GM23338 (cell line): ENCODE measurements around the gene AFF2. TPM values are rescaled to one million over a fixed set of nuclear protein-coding genes. Genes with fewer than 3 reads are reported as not detected.

Experiments
- ATAC-seq: fragments of 200-7000 bp; cut with Tn5 transposase; 3 replicates; pipeline ENCODE4 v1.9.1; 2020
- DNase-seq: peaks from one replicate; pipeline ENCODE4 v3.0.0-alpha.2; 2015; ENCODE audit warnings: low spot score
- H2AFZ ChIP-seq: fragments of 200-600 bp; sonication (generic); 2 replicates; pipeline ENCODE4 v1.8.0; 2016; ENCODE audit warnings: antibody characterized with exemption, mild to moderate bottlenecking, moderate library complexity
- H3F3A ChIP-seq: fragments of 200-600 bp; sonication (generic); replicated peaks from 2 replicates; pipeline ENCODE4 v1.8.0; 2017; ENCODE audit warnings: antibody characterized with exemption, mixed run types, low read depth
- H3K27ac ChIP-seq: fragments of 200-600 bp; sonication (generic); 2 replicates; pipeline ENCODE4 v1.6.1; 2016; ENCODE audit warnings: low read depth
- H3K27me3 ChIP-seq: fragments of 200-600 bp; sonication (generic); 2 replicates; pipeline ENCODE4 v1.8.0; 2016; ENCODE audit warnings: mild to moderate bottlenecking, mixed run types, moderate library complexity; ENCODE audit not compliant: insufficient read depth
- H3K36me3 ChIP-seq: fragments of 200-600 bp; sonication (generic); 2 replicates; pipeline ENCODE4 v1.8.0; 2016; ENCODE audit warnings: mild to moderate bottlenecking; ENCODE audit not compliant: insufficient read depth
- H3K4me1 ChIP-seq: fragments of 200-600 bp; sonication (generic); 2 replicates; pipeline ENCODE4 v1.8.0; 2016; ENCODE audit warnings: mild to moderate bottlenecking, moderate library complexity; ENCODE audit not compliant: insufficient read depth
- H3K4me2 ChIP-seq: fragments of 200-600 bp; sonication (generic); 2 replicates; pipeline ENCODE4 v1.7.1; 2017; ENCODE audit warnings: mixed run types
- H3K4me3 ChIP-seq: fragments of 200-600 bp; sonication (generic); 2 replicates; pipeline ENCODE4 v1.6.1; 2016; ENCODE audit warnings: mixed run types
- H3K79me2 ChIP-seq: fragments of 200-600 bp; sonication (generic); replicated peaks from 2 replicates; pipeline ENCODE4 v1.8.0; 2017; ENCODE audit warnings: mild to moderate bottlenecking; ENCODE audit not compliant: insufficient read depth
- H3K9me2 ChIP-seq: fragments of 200-600 bp; sonication (generic); 2 replicates; pipeline ENCODE4 v1.8.0; 2017; ENCODE audit not compliant: insufficient read depth
- H4K20me1 ChIP-seq: fragments of 200-600 bp; sonication (generic); replicated peaks from 2 replicates; pipeline ENCODE4 v1.8.0; 2017; ENCODE audit warnings: mild to moderate bottlenecking; ENCODE audit not compliant: insufficient read depth
- H3K27ac Mint-ChIP-seq: 2 replicates; pipeline ENCODE4 v1.8.0; 2020; ENCODE audit warnings: inconsistent platforms, mild to moderate bottlenecking, moderate library complexity, mixed read lengths
- H3K27me3 Mint-ChIP-seq: 3 replicates; pipeline ENCODE4 v1.8.0; 2022; ENCODE audit warnings: low read depth, mild to moderate bottlenecking, moderate library complexity, mixed read lengths, inconsistent platforms; ENCODE audit not compliant: insufficient read depth, poor library complexity
- H3K36me3 Mint-ChIP-seq: 3 replicates; pipeline ENCODE4 v1.8.0; 2021; ENCODE audit warnings: low read depth, mild to moderate bottlenecking, inconsistent platforms, moderate library complexity, mixed read lengths
- H3K4me1 Mint-ChIP-seq: 3 replicates; pipeline ENCODE4 v1.8.0; 2020; ENCODE audit warnings: mild to moderate bottlenecking, inconsistent platforms, mixed read lengths
- H3K4me3 Mint-ChIP-seq: 3 replicates; pipeline ENCODE4 v1.8.0; 2021; ENCODE audit warnings: moderate library complexity, mild to moderate bottlenecking, inconsistent platforms, mixed read lengths
- H3K9me3 Mint-ChIP-seq: 3 replicates; pipeline ENCODE4 v1.8.0; 2020; ENCODE audit warnings: moderate library complexity, mild to moderate bottlenecking, inconsistent platforms, mixed read lengths
- CREB1 ChIP-seq: fragments of 250-450 bp; sonication (Bioruptor Pico); IDR thresholded peaks from 2 replicates; pipeline ENCODE4 v1.5.0; 2020; ENCODE audit warnings: low read depth, mild to moderate bottlenecking, moderate library complexity
- ETS1 ChIP-seq: IDR thresholded peaks from 2 replicates; pipeline ENCODE4 v1.6.1; 2016; ENCODE audit warnings: antibody characterized with exemption
- EZH2 ChIP-seq: fragments of 200-600 bp; sonication (generic); IDR thresholded peaks from one replicate; pipeline ENCODE4 v1.8.0; 2017; ENCODE audit warnings: antibody characterized with exemption, mild to moderate bottlenecking, low read depth; ENCODE audit not compliant: unreplicated experiment
- EZH2phosphoT487 ChIP-seq: fragments of 200-600 bp; sonication (generic); IDR thresholded peaks from one replicate; pipeline ENCODE4 v1.8.1; 2018; ENCODE audit warnings: antibody characterized with exemption; ENCODE audit not compliant: unreplicated experiment
- JUNB ChIP-seq: IDR thresholded peaks from one replicate; pipeline ENCODE4 v1.6.1; 2016; ENCODE audit warnings: antibody characterized with exemption; ENCODE audit not compliant: unreplicated experiment
- NANOG ChIP-seq: IDR thresholded peaks from 2 replicates; pipeline ENCODE4 v1.6.1; 2016; ENCODE audit warnings: antibody characterized with exemption, borderline replicate concordance
- POLR2AphosphoS5 ChIP-seq: IDR thresholded peaks from 2 replicates; pipeline ENCODE4 v1.6.1; 2016; ENCODE audit warnings: antibody characterized with exemption, low read depth
- STAT1 ChIP-seq: IDR thresholded peaks from one replicate; pipeline ENCODE4 v1.6.1; 2016; ENCODE audit warnings: antibody characterized with exemption; ENCODE audit not compliant: unreplicated experiment
- ZNF114 ChIP-seq: fragments of 250-450 bp; sonication (Bioruptor Pico); IDR thresholded peaks from 2 replicates; pipeline ENCODE4 v1.5.0; 2020; ENCODE audit warnings: mild to moderate bottlenecking, moderate library complexity
- ZNF331 ChIP-seq: fragments of 250-450 bp; sonication (Bioruptor Pico); IDR thresholded peaks from 2 replicates; pipeline ENCODE4 v1.5.0; 2020; ENCODE audit warnings: low read depth, mild to moderate bottlenecking, moderate library complexity
- polyA plus RNA-seq: library from polyadenylated mRNA; unstranded; fragments of >200 nt; fragmentation: Nextera tagmentation; extraction: Ambion mirVana; gene quantifications from 2 replicates; pipeline ENCODE4 v1.2.1, GENCODE V29; 2016
- total RNA-seq: library from RNA; depleted of rRNA; stranded (reverse); fragments of >200 nt; shearing (Covaris generic); gene quantifications from 2 replicates; pipeline ENCODE4 v1.2.3, GENCODE V29; 2014
- TF ChIP-seq, protein P1 (sequence below), 2 experiments: fragments of 200-600 bp in 1 of 2; sonication (generic) in 1 of 2; conservative IDR thresholded peaks; 2 replicates each; pipeline versions ENCODE4 v1.5.1 to v1.6.1; 2016 to 2017; ENCODE audit warnings: antibody characterized with exemption in 2 of 2, low read depth in 2 of 2, mild to moderate bottlenecking in 2 of 2, moderate library complexity in 1 of 2
- TF ChIP-seq, protein P2 (sequence below): IDR thresholded peaks from one replicate; pipeline ENCODE4 v1.6.1; 2018; ENCODE audit warnings: antibody characterized with exemption; ENCODE audit not compliant: unreplicated experiment

Gene AFF2
- total and polyA plus RNA-seq, 2 experiments from 2014 or later, result 1.6 to 5.8 TPM

GRCh38 chrX:148615491-148615890, 115.1 kb downstream of the AFF2 start:
- H3K36me3 Mint-ChIP-seq, result no peaks in the 10 kb centered on the region
- H3K4me1 Mint-ChIP-seq, result peaks cover 15% of the 10 kb centered on the region
- H3K9me3 Mint-ChIP-seq, result no peaks in the 10 kb centered on the region
- Histone ChIP-seq H3K9me2 (no peaks in the 10 kb centered on the region), H3K79me2 (no peaks in the 10 kb centered on the region), H3K36me3 (no peaks in the 10 kb centered on the region), H3K4me3 (no peak overlapping the region), H3F3A (no peaks in the 10 kb centered on the region), H4K20me1 (no peaks in the 10 kb centered on the region), H3K4me1 (peaks cover 10% of the 10 kb centered on the region), H3K4me2 (no peak overlapping the region), H3K27me3 (no peaks in the 10 kb centered on the region), H2AFZ (no peak overlapping the region), H3K27ac (no peak overlapping the region)
- DNase-seq (no peak), ATAC-seq (no peak)
- no peak overlapping the region for H3K27ac Mint-ChIP-seq
- no peaks in the 10 kb centered on the region for H3K27me3 Mint-ChIP-seq
- TF ChIP-seq ETS1 (no peak), STAT1 (no peak), CREB1 (CRISPR knock-in tag) (no peak), EZH2 (no peak), EZH2phosphoT487 (no peak), ZNF331 (no peak), JUNB (no peak), NANOG (no peak), ZNF114 (no peak), POLR2AphosphoS5 (no peak)
- TF ChIP-seq, protein P1, sequence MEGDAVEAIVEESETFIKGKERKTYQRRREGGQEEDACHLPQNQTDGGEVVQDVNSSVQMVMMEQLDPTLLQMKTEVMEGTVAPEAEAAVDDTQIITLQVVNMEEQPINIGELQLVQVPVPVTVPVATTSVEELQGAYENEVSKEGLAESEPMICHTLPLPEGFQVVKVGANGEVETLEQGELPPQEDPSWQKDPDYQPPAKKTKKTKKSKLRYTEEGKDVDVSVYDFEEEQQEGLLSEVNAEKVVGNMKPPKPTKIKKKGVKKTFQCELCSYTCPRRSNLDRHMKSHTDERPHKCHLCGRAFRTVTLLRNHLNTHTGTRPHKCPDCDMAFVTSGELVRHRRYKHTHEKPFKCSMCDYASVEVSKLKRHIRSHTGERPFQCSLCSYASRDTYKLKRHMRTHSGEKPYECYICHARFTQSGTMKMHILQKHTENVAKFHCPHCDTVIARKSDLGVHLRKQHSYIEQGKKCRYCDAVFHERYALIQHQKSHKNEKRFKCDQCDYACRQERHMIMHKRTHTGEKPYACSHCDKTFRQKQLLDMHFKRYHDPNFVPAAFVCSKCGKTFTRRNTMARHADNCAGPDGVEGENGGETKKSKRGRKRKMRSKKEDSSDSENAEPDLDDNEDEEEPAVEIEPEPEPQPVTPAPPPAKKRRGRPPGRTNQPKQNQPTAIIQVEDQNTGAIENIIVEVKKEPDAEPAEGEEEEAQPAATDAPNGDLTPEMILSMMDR (conservative IDR thresholded peaks at IDR 0.05; ENCODE audit: low read depth in 2 of 2), result no peak
- TF ChIP-seq, protein P2, sequence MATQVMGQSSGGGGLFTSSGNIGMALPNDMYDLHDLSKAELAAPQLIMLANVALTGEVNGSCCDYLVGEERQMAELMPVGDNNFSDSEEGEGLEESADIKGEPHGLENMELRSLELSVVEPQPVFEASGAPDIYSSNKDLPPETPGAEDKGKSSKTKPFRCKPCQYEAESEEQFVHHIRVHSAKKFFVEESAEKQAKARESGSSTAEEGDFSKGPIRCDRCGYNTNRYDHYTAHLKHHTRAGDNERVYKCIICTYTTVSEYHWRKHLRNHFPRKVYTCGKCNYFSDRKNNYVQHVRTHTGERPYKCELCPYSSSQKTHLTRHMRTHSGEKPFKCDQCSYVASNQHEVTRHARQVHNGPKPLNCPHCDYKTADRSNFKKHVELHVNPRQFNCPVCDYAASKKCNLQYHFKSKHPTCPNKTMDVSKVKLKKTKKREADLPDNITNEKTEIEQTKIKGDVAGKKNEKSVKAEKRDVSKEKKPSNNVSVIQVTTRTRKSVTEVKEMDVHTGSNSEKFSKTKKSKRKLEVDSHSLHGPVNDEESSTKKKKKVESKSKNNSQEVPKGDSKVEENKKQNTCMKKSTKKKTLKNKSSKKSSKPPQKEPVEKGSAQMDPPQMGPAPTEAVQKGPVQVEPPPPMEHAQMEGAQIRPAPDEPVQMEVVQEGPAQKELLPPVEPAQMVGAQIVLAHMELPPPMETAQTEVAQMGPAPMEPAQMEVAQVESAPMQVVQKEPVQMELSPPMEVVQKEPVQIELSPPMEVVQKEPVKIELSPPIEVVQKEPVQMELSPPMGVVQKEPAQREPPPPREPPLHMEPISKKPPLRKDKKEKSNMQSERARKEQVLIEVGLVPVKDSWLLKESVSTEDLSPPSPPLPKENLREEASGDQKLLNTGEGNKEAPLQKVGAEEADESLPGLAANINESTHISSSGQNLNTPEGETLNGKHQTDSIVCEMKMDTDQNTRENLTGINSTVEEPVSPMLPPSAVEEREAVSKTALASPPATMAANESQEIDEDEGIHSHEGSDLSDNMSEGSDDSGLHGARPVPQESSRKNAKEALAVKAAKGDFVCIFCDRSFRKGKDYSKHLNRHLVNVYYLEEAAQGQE, result no peak
- no peak overlapping the region for H3K4me3 Mint-ChIP-seq
